PC-9 (cell line): Measurements from ENCODE around the gene CGRRF1.

Experiments
- EZH2 ChIP-seq: fragments of 200-600 bp; sonication (generic); IDR thresholded peaks from 2 replicates; pipeline ENCODE4 v1.8.0; 2017; ENCODE audit warnings: antibody characterized with exemption, low read depth
- TF ChIP-seq, protein P1 (sequence below): fragments of 200-600 bp; sonication (generic); conservative IDR thresholded peaks from 2 replicates; pipeline ENCODE4 v1.6.1; 2017; ENCODE audit warnings: mixed run types, antibody characterized with exemption, mild to moderate bottlenecking, moderate library complexity

DNA sequence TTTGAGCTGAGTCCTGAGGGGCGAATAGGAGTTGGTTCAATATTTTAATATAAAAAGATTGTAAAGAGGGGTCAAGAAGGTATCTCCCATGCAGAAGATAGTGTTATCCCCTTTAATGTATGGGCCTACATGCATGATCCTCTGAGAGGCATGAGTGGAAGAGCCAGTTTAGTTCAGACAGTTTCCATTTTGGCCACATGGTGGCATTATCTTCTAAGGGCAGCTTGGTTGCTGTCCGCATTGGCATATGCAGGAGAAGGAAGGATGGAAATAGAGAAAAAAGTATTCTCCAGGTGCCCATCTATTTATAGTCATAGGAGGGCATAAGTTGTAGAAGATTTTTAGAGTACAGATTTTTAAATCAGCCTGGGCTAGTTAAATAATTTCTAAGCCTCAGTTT, 62.6 kb downstream of the CGRRF1 start:
- TF ChIP-seq, protein P1, sequence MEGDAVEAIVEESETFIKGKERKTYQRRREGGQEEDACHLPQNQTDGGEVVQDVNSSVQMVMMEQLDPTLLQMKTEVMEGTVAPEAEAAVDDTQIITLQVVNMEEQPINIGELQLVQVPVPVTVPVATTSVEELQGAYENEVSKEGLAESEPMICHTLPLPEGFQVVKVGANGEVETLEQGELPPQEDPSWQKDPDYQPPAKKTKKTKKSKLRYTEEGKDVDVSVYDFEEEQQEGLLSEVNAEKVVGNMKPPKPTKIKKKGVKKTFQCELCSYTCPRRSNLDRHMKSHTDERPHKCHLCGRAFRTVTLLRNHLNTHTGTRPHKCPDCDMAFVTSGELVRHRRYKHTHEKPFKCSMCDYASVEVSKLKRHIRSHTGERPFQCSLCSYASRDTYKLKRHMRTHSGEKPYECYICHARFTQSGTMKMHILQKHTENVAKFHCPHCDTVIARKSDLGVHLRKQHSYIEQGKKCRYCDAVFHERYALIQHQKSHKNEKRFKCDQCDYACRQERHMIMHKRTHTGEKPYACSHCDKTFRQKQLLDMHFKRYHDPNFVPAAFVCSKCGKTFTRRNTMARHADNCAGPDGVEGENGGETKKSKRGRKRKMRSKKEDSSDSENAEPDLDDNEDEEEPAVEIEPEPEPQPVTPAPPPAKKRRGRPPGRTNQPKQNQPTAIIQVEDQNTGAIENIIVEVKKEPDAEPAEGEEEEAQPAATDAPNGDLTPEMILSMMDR = peak; percentile 66
- TF ChIP-seq EZH2 = no peak
